HT-29 (cell line): ENCODE results near the gene OLFML3. TPM values are rescaled to one million over a fixed set of nuclear protein-coding genes. Genes with fewer than 3 reads are reported as not detected.

ENCODE experiments used
- DNase-seq: peaks from one replicate; pipeline ENCODE4 v3.0.0-alpha.2; 2015; ENCODE audit warnings: low spot score
- total RNA-seq: library from RNA; depleted of rRNA; stranded (reverse); fragments of >200 nt; shearing (Covaris generic); gene quantifications from 2 replicates; pipeline ENCODE4 v1.2.3, GENCODE V29; 2014

The OLFML3 gene
- total RNA-seq, 1 experiment from 2014 or later = 0.03 TPM

GRCh38 chr1:113949007-113949406 is 30.3 kb upstream of the OLFML3 start:
- DNase-seq = peak; percentile 17

- DNase-seq = no peak
Observed at GRCh38 chr1:113950908-113951307, 28.4 kb upstream of the OLFML3 start.

GRCh38 chr1:113951719-113952118 is 27.6 kb upstream of the OLFML3 start:
- DNase-seq = no peak

- DNase-seq = no peak
Observed at GRCh38 chr1:113957984-113958383, 21.3 kb upstream of the OLFML3 start.

GRCh38 chr1:113958691-113959090 is 20.6 kb upstream of the OLFML3 start:
- DNase-seq = no peak

- no peak for DNase-seq
Observed at GRCh38 chr1:113963281-113963906, 15.9 kb upstream of the OLFML3 start.

- no peak for DNase-seq
Observed at GRCh38 chr1:113965703-113966412, 13.4 kb upstream of the OLFML3 start.

GRCh38 chr1:113972954-113973353 is 6.3 kb upstream of the OLFML3 start:
- DNase-seq = no peak

- DNase-seq = no peak
Observed at GRCh38 chr1:113975211-113975895, 3.9 kb upstream of the OLFML3 start.

- peak; percentile 17 for DNase-seq
Observed at GRCh38 chr1:113976609-113977278, 2.5 kb upstream of the OLFML3 start.

GRCh38 chr1:113977906-113978305 is 1.4 kb upstream of the OLFML3 start:
- DNase-seq = no peak

GRCh38 chr1:113980110-113980509 is 836 bp downstream of the OLFML3 start:
- DNase-seq = no peak

- no peak for DNase-seq
Observed at GRCh38 chr1:113981962-113982931, 3.0 kb downstream of the OLFML3 start.

GRCh38 chr1:113982949-113983348 is 3.7 kb downstream of the OLFML3 start:
- no peak for DNase-seq

GRCh38 chr1:113983391-113983790 is 4.1 kb downstream of the OLFML3 start:
- no peak for DNase-seq

GRCh38 chr1:113983826-113984225 is 4.6 kb downstream of the OLFML3 start:
- DNase-seq = no peak

GRCh38 chr1:113984710-113985109 is 5.4 kb downstream of the OLFML3 start:
- no peak for DNase-seq

GRCh38 chr1:113986802-113987201 is 7.5 kb downstream of the OLFML3 start:
- no peak for DNase-seq

- DNase-seq = no peak
Observed at GRCh38 chr1:113987259-113987658, 8.0 kb downstream of the OLFML3 start.

- no peak for DNase-seq
Observed at GRCh38 chr1:113990530-113990929, 11.3 kb downstream of the OLFML3 start.

GRCh38 chr1:113990961-113991360 is 11.7 kb downstream of the OLFML3 start:
- no peak for DNase-seq
